D721Med (cell line): Measurements from ENCODE around the gene WNT5B.
A peak's percentile ranks its signal among the peaks of the same experiment; 100 is the strongest.

Experiments used
- DNase-seq: peaks from one replicate; pipeline ENCODE4 v3.0.0; 2011; ENCODE audit warnings: low spot score; ENCODE audit not compliant: insufficient read length
- FAIRE-seq: peaks from 2 replicates; lab custom pipeline; 2011; peaks lifted over from hg19 to GRCh38; lab: Jason Lieb, UNC
- CTCF ChIP-seq: IDR thresholded peaks from 2 replicates; pipeline ENCODE4 v1.5.1; 2012; ENCODE audit warnings: mild to moderate bottlenecking, control low read depth; ENCODE audit not compliant: insufficient read depth; ENCODE audit errors: missing control alignments

The WNT5B gene

GRCh38 chr12:1670358-1671268 lies 41.6 kb downstream of the WNT5B start:
- DNase-seq: no peak
- no peak for TF ChIP-seq CTCF
- FAIRE-seq: no peak

DNA sequence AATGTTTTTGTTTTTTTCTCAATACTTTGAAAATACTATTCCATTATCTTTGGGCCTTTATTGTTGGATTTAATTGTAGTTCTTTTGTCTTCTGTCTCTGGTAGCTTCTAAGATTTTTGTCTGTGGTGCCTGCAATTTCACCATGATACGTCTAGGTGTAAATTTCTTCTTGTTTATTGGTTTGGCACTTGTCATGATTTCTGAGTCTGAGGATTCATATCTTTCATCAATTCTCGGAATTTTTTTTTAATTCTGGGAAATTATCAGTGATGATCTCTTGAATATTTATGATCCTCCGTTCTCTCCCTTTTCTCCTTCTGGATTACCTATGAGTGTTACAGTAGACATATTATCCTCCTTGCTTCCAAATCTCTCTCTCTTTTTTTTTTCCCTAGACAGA lies 47.0 kb downstream of the WNT5B start:
- FAIRE-seq (no peak), DNase-seq (no peak)
- no peak for TF ChIP-seq CTCF

DNA sequence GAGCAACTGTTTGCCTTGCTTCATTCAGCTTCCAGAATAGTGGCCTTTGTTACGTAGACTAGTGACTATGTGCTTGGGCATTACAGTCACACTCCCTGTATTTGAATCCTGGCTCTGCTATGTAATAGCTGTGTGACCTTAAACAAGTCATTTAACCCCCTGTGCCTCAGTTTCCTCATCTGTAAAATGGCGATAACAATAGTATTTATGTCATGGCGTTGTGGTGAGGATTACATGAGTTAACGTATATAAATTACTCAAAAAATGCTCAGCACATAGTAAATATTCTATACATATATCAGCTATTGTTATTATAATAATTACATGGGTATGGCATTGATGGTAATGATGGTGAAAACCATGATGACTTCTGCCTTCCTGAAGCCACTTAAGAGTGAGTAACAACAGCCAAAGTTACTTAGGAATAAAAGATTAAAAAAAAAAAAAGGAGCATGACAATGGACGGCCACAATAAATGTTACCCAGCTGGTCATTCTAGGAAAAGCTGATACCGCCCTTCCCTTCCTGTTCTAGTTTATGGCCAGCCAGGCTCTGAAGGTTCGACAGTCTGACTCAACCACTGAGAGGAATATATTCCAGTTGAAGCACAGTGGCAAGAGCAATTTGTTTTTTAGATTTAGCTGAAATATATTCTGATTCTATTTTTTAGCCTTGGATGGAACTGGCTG lies 51.9 kb downstream of the WNT5B start:
- no peak for FAIRE-seq
- DNase-seq: no peak
- TF ChIP-seq CTCF: no peak

DNA sequence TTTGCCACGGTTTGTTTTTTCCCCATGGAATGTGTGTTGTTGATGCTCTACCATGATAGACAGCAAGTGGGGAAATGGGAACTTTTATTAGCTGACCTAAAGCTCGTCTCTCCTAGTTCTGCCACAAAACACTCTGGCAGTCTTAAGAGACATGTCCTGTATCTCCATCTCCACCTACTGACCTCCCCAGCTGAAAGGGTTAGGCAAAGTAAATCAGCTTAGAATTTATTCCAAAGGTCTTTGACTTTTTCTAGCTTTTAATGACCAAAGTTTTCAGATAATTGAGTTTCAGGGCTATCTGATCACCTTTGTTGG lies 52.4 kb downstream of the WNT5B start:
- no peak for DNase-seq
- FAIRE-seq: no peak
- no peak for TF ChIP-seq CTCF

DNA sequence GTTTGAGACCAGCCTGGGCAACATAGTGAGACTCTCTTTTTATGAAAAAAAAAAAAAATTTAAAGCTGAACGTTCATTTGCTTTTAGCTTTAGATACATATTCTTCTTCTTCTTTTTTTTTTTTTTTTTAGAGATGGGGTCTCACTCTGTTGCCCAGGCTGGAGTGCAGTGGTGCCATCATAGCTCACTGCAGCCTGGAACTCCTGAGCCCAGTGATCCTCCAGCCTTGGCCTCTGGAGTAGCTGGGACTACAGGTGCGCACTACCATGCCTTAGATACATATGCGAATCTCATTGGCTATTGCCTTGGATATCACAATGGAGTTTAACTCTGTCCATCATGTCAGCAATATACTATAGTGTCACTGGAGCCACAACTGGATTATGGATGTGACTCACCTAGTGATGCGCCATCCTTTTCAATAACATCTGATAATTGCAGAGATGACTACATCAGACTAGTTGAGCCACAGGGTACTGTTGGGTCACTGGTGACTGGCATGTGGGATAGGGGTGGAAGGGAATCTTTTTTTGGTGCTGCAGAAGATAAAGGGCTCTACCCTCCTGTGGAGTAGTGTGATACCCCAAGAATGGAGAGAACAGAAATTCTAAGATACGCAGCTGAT lies 59.2 kb downstream of the WNT5B start:
- no peak for TF ChIP-seq CTCF
- FAIRE-seq: no peak
- DNase-seq: no peak

DNA sequence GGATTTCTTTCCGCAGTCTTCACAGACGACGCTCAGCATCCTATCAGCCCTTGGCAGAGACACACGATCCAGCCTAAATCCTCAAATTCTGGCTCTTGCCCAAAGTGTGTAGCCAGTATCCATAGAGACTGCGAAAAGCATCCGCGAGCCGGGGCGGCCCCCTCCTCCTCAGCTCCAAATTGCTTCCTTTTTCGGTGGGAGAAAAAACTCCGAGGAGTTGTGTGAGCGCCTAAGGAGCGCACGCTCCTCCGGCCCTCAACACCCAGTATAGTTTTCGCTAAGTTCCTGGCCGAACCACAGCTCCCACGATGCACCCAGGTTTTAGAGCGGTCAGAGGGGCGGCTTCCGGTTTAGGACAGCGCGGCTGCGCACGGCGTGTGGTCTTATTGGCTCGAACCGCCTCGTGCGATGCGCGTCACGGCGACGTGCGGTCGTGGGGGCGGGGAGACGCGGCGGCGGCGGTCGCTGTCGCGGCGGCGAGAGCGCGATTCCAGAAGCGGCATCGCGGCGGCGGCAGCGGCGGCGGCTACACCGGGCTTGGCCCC lies 61.6 kb downstream of the WNT5B start, which contains the start of gene ADIPOR2:
Gene ADIPOR2, plus strand, starts transcription at position 493 of the 545 bp plus-strand sequence. CDS start 63,274 bp downstream, outside the sequence.
- TF ChIP-seq CTCF: no peak
- FAIRE-seq (no peak), DNase-seq (peak; percentile 83)
